Measurements from ENCODE around the gene DDB1.

DDB1 gene

DNA sequence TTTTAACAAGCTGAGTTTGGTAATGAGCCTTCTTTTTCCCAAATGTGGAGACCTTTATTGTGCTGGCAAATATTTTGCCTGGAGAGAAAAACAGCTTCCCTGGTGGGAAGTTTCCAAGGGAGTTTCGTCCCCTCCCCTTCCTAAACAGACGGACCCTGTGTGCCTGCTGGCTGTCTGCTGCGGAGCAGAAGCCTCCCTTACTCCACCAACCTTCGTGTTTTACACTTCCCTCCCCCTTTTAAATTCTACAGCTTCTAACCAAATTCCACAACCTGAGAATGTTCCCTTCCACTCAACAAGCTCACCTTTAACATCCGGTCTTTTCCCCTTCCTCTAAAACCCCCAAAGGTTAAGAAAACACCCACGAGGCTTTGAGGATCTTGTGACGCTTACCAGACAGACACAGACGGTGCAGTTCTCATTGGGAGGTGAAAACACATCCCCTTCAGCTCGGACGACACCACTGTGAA, 54.9 kb downstream of the DDB1 start:
- WGBS (ENCODE audit: extremely low coverage, insufficient coverage, insufficient read length): no CpG with 5 or more reads among the region's 10 CpGs
- Histone ChIP-seq H3K4me1 (ENCODE audit: control insufficient read depth in 1 of 2, insufficient read depth in 2 of 2, low read length in 2 of 2) (peaks cover 7 to 11% of the 10 kb centered on the region in 2 experiments), H2AFZ (ENCODE audit: insufficient read depth, low read length, poor library complexity) (no peak overlapping the region), H3K4me2 (ENCODE audit: low read length) (peak overlapping the region; percentile 25), H2BK5ac (ENCODE audit: low read depth, low read length, poor library complexity) (no peak overlapping the region), H3K79me2 (ENCODE audit: control insufficient read depth, insufficient read depth, low read length, poor library complexity) (no peaks in the 10 kb centered on the region), H2AK5ac (ENCODE audit: low read length) (no peak overlapping the region), H3K36me3 (ENCODE audit: control insufficient read depth in 1 of 2, insufficient read depth in 2 of 2, low read length in 2 of 2) (peaks cover 9 to 11% of the 10 kb centered on the region in 2 experiments), H3K27me3 (ENCODE audit: insufficient read depth, low read length) (no peaks in the 10 kb centered on the region), H3K4me3 (ENCODE audit: low read depth, low read length) (no peak overlapping the region), H2BK120ac (ENCODE audit: insufficient read depth, low read length, poor library complexity) (no peak overlapping the region), H4K8ac (ENCODE audit: low read depth, low read length) (no peak overlapping the region), H3K23ac (ENCODE audit: low read length) (no peak overlapping the region), H3K9me3 (ENCODE audit: insufficient read depth, low read depth, low read length) (peaks cover 2% of the 10 kb centered on the region), H4K12ac (ENCODE audit: low read depth, low read length) (no peak overlapping the region), H3K79me1 (ENCODE audit: low read length) (no peaks in the 10 kb centered on the region), H3K4ac (ENCODE audit: low read depth, low read length) (no peak overlapping the region), H2BK12ac (ENCODE audit: low read length) (no peak overlapping the region), H3K27ac (ENCODE audit: low read depth, low read length) (no peak overlapping the region), H3K14ac (ENCODE audit: low read length) (no peak overlapping the region), H3K9ac (ENCODE audit: low read length) (no peak overlapping the region), H4K91ac (ENCODE audit: low read depth, low read length) (no peak overlapping the region), H3K18ac (ENCODE audit: low read length) (no peak overlapping the region)
- peak in 1 of 2 donors; percentile 55 for DNase-seq

DNA sequence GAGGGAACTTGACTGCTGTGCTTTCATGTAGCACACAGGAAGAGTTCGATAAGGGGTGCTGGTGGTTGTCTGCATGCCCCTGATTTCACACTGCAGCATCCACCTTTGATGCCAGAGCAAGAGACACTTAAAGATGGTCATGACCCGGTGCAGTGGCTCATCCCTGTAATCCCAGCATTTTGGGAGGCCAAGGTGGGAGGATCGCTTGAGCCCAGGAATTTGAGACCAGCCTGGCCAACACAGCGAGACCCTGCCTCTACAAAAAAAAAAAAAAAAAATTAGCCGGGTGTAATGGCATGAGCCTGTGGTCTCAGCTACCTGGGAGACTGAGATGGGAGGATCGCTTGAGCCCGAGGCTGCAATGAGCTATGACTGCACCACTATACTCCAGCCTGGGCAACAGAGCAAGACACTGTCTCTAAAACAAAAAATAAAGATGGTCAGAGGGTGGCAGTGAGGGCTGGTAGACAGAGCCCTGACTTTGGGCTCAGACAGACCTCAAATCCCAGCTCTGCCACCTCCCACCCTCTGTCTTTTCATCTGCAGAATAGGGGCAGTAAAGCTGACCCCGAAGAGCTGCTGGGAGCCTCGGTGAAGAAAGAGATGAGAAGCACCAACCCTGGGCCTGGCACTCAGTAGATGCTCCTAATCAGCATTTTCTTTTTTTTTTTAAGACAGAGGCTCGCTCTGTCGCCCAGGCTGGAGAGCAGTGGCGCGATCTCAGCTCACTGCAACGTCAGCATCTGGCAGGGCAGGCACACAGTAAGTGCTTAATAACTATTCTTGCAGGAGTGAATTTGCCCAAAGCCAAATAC, 55.5 kb downstream of the DDB1 start:
- WGBS (ENCODE audit: extremely low coverage, insufficient coverage, insufficient read length): no CpG with 5 or more reads among the region's 14 CpGs
- no peak overlapping the region for H2BK120ac ChIP-seq (ENCODE audit: insufficient read depth, low read length, poor library complexity)
- DNase-seq: no peak
- H4K8ac ChIP-seq (ENCODE audit: low read depth, low read length): no peak overlapping the region
- no peaks in the 10 kb centered on the region for H3K27me3 ChIP-seq (ENCODE audit: insufficient read depth, low read length)
- no peak overlapping the region for H2AFZ ChIP-seq (ENCODE audit: insufficient read depth, low read length, poor library complexity)
- peak overlapping the region; percentile 25 for H3K4me2 ChIP-seq (ENCODE audit: low read length)
- H2AK5ac ChIP-seq (ENCODE audit: low read length): no peak overlapping the region
- H3K23ac ChIP-seq (ENCODE audit: low read length): no peak overlapping the region
- H3K27ac ChIP-seq (ENCODE audit: low read depth, low read length): no peak overlapping the region
- H3K4ac ChIP-seq (ENCODE audit: low read depth, low read length): no peak overlapping the region
- H3K14ac ChIP-seq (ENCODE audit: low read length): no peak overlapping the region
- H3K79me1 ChIP-seq (ENCODE audit: low read length): no peaks in the 10 kb centered on the region
- no peak overlapping the region for H3K18ac ChIP-seq (ENCODE audit: low read length)
- no peak overlapping the region for H2BK5ac ChIP-seq (ENCODE audit: low read depth, low read length, poor library complexity)
- peaks cover 9 to 11% of the 10 kb centered on the region in 2 experiments for H3K36me3 ChIP-seq (ENCODE audit: control insufficient read depth in 1 of 2, insufficient read depth in 2 of 2, low read length in 2 of 2)
- H3K4me3 ChIP-seq (ENCODE audit: low read depth, low read length): no peak overlapping the region
- H4K12ac ChIP-seq (ENCODE audit: low read depth, low read length): no peak overlapping the region
- peak overlapping the region; percentile 61 for H2BK12ac ChIP-seq (ENCODE audit: low read length)
- H4K91ac ChIP-seq (ENCODE audit: low read depth, low read length): no peak overlapping the region
- peaks cover 7 to 11% of the 10 kb centered on the region in 2 experiments for H3K4me1 ChIP-seq (ENCODE audit: control insufficient read depth in 1 of 2, insufficient read depth in 2 of 2, low read length in 2 of 2)
- H3K9me3 ChIP-seq (ENCODE audit: insufficient read depth, low read depth, low read length): peaks cover 2% of the 10 kb centered on the region
- no peak overlapping the region for H3K9ac ChIP-seq (ENCODE audit: low read length)
- H3K79me2 ChIP-seq (ENCODE audit: control insufficient read depth, insufficient read depth, low read length, poor library complexity): no peaks in the 10 kb centered on the region

DNA sequence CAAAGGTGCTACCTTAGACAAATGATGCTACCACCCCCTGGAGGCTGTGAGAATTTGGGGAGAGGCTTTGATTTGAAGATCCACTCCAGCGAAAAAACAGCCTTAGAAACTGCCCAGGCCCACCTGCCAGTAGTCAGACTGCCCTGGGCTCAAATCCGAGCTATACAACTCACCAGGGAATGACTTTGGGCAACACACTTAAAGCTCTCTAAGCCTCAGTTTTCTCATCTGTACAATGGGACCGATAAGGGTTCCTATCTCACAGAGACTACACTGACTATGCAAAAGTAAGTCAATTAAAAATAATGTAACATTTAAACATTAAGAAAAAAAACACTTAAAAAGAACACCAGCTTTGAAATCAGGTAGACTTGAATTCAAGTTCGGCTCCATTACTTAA, 57.7 kb downstream of the DDB1 start:
- Histone ChIP-seq H4K8ac (ENCODE audit: low read depth, low read length) (no peak overlapping the region), H3K79me1 (ENCODE audit: low read length) (no peaks in the 10 kb centered on the region), H3K18ac (ENCODE audit: low read length) (no peak overlapping the region), H2BK12ac (ENCODE audit: low read length) (no peak overlapping the region), H4K12ac (ENCODE audit: low read depth, low read length) (no peak overlapping the region), H3K4me3 (ENCODE audit: low read depth, low read length) (no peak overlapping the region), H3K9ac (ENCODE audit: low read length) (no peak overlapping the region), H2BK5ac (ENCODE audit: low read depth, low read length, poor library complexity) (no peak overlapping the region), H3K4ac (ENCODE audit: low read depth, low read length) (no peak overlapping the region), H3K27ac (ENCODE audit: low read depth, low read length) (no peak overlapping the region), H4K91ac (ENCODE audit: low read depth, low read length) (no peak overlapping the region), H3K4me2 (ENCODE audit: low read length) (no peak overlapping the region), H3K79me2 (ENCODE audit: control insufficient read depth, insufficient read depth, low read length, poor library complexity) (no peaks in the 10 kb centered on the region), H3K36me3 (ENCODE audit: control insufficient read depth in 1 of 2, insufficient read depth in 2 of 2, low read length in 2 of 2) (peaks cover 2 to 10% of the 10 kb centered on the region in 2 experiments), H2BK120ac (ENCODE audit: insufficient read depth, low read length, poor library complexity) (no peak overlapping the region), H2AK5ac (ENCODE audit: low read length) (no peak overlapping the region), H3K9me3 (ENCODE audit: insufficient read depth, low read depth, low read length) (no peaks in the 10 kb centered on the region), H3K23ac (ENCODE audit: low read length) (no peak overlapping the region), H2AFZ (ENCODE audit: insufficient read depth, low read length, poor library complexity) (no peak overlapping the region), H3K27me3 (ENCODE audit: insufficient read depth, low read length) (no peaks in the 10 kb centered on the region), H3K4me1 (ENCODE audit: control insufficient read depth in 1 of 2, insufficient read depth in 2 of 2, low read length in 2 of 2) (peaks cover 4 to 7% of the 10 kb centered on the region in 2 experiments), H3K14ac (ENCODE audit: low read length) (no peak overlapping the region)
- WGBS (ENCODE audit: extremely low coverage, insufficient coverage, insufficient read length): no CpG with 5 or more reads among the region's 4 CpGs
- no peak for DNase-seq

DNA sequence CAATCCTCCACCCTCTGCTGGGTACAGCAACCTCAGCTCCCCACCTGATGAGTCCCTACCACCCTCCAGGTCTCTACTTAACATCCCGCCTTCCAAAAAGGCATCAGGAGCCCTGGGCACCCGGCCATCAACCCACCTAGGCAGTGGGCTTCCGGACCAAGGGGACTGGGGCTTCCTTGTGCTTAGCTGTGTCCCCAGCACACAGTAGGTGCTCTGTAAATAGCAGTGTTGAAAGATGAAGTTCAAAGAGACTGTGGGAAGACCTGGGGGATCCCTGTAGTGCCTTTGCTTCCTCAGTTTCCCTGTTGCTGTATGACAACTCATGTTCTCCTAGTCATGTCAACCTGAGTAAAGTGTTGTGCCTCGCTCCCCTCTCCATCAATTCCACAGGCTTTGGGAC, 58.8 kb downstream of the DDB1 start:
- Histone ChIP-seq H3K4me2 (ENCODE audit: low read length) (no peak overlapping the region), H3K27ac (ENCODE audit: low read depth, low read length) (no peak overlapping the region), H2AK5ac (ENCODE audit: low read length) (no peak overlapping the region), H2BK12ac (ENCODE audit: low read length) (no peak overlapping the region), H4K12ac (ENCODE audit: low read depth, low read length) (no peak overlapping the region), H3K4me3 (ENCODE audit: low read depth, low read length) (no peak overlapping the region), H3K79me2 (ENCODE audit: control insufficient read depth, insufficient read depth, low read length, poor library complexity) (no peaks in the 10 kb centered on the region), H3K23ac (ENCODE audit: low read length) (no peak overlapping the region), H4K91ac (ENCODE audit: low read depth, low read length) (no peak overlapping the region), H4K8ac (ENCODE audit: low read depth, low read length) (no peak overlapping the region), H3K9me3 (ENCODE audit: insufficient read depth, low read depth, low read length) (no peaks in the 10 kb centered on the region), H3K4me1 (ENCODE audit: control insufficient read depth in 1 of 2, insufficient read depth in 2 of 2, low read length in 2 of 2) (peaks cover 4 to 7% of the 10 kb centered on the region in 2 experiments), H3K18ac (ENCODE audit: low read length) (no peak overlapping the region), H3K27me3 (ENCODE audit: insufficient read depth, low read length) (no peaks in the 10 kb centered on the region), H2AFZ (ENCODE audit: insufficient read depth, low read length, poor library complexity) (no peak overlapping the region), H3K4ac (ENCODE audit: low read depth, low read length) (no peak overlapping the region), H2BK5ac (ENCODE audit: low read depth, low read length, poor library complexity) (no peak overlapping the region), H3K36me3 (ENCODE audit: control insufficient read depth in 1 of 2, insufficient read depth in 2 of 2, low read length in 2 of 2) (peaks cover 2 to 10% of the 10 kb centered on the region in 2 experiments), H3K14ac (ENCODE audit: low read length) (no peak overlapping the region), H3K79me1 (ENCODE audit: low read length) (no peaks in the 10 kb centered on the region), H2BK120ac (ENCODE audit: insufficient read depth, low read length, poor library complexity) (no peak overlapping the region), H3K9ac (ENCODE audit: low read length) (no peak overlapping the region)
- no CpG with 5 or more reads among the region's 4 CpGs for WGBS (ENCODE audit: extremely low coverage, insufficient coverage, insufficient read length)
- no peak for DNase-seq

Data from trophoblast cell (in vitro differentiated cells and primary cell).